ENCODE measurements around the gene YY1. TPM values are rescaled to one million over a fixed set of nuclear protein-coding genes. Genes with fewer than 3 reads are reported as not detected.

The YY1 gene
- total and polyA plus RNA-seq, 9 of the 15 experiments (the other 6 are each of a cell fraction or from before 2014, with no cell fraction given) = 20.8 to 74.2 (median 46.7) TPM

DNA sequence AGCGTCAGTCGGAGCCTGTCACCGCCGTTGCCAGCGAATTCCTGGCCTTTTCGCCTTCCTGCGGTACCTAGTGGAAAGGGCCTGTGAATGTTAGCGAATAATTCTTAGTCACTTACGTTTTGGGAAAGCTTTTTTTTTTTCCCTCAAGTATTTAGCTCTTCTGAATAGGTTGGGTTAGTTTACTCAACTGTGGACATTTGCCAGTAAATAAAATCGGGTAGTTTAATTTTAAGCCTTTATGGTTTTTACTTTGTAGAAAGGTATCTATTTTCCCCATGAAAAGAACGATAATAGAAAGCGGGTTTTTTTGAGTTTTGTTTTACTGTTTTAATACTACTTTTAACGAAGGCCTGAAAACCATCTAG, 1.7 kb downstream of the YY1 start (continued):
- TF ChIP-seq ZBTB40 (IDR thresholded peaks at IDR 0.05) (0 out of 2 replicates have a peak, but pooled peaks have one; percentile 10), ZBTB40 (CRISPR knock-in tag; IDR thresholded peaks at IDR 0.05) (no peak), ZSCAN29 (IDR thresholded peaks at IDR 0.05) (no peak), ZNF766 (CRISPR knock-in tag; conservative IDR thresholded peaks at IDR 0.05) (no peak), ZNF830 (CRISPR knock-in tag; IDR thresholded peaks at IDR 0.05) (no peak), SMARCC2 (IDR thresholded peaks at IDR 0.05; ENCODE audit: low read depth) (0 out of 2 replicates have a peak, but pooled peaks have one; percentile 35), ATF1 (CRISPR knock-in tag; IDR thresholded peaks at IDR 0.05) (no peak), ATF1 (tag; IDR thresholded peaks at IDR 0.05) (peak; percentile 52; the same call in 1 of the 2 replicates), ELK1 (CRISPR knock-in tag; IDR thresholded peaks at IDR 0.05) (no peak)
